ENCODE data around the gene HCRTR1. TPM values are rescaled to one million over a fixed set of nuclear protein-coding genes. Genes with fewer than 3 reads are reported as not detected.

The HCRTR1 gene
- polyA plus RNA-seq, 2 donors = 0.02 TPM; not detected in 1

GRCh38 chr1:31596737-31597097 is 20.8 kb upstream of the HCRTR1 start:
- no peaks in the 10 kb centered on the region for H3K36me3 ChIP-seq (ENCODE audit: control insufficient read depth in 2 of 2, insufficient read depth in 2 of 2, low read length in 1 of 2)
- no peaks in the 10 kb centered on the region for H3K9me3 ChIP-seq (ENCODE audit: control insufficient read depth in 2 of 2, insufficient read depth in 1 of 2, low read depth in 1 of 2, low read length in 1 of 2)
- no peak overlapping the region for H3K27ac ChIP-seq (ENCODE audit: low read depth in 2 of 2, low read length in 1 of 2)
- H3K27me3 ChIP-seq (ENCODE audit: control insufficient read depth in 1 of 2, insufficient read depth in 2 of 2, low read length in 2 of 2) = no peaks in the 10 kb centered on the region
- H3K4me3 ChIP-seq (ENCODE audit: low read depth in 1 of 2, low read length in 2 of 2) = no peak overlapping the region
- 36 to 45% methylated on average over 6 of the region's 6 CpGs for WGBS, 2 donors
- H3K4me1 ChIP-seq (ENCODE audit: control insufficient read depth in 2 of 2, insufficient read depth in 2 of 2, low read length in 1 of 2) = peaks cover 0 to 2% of the 10 kb centered on the region in 2 donors

- no peak overlapping the region for H3K4me3 ChIP-seq (ENCODE audit: low read depth in 1 of 2, low read length in 2 of 2)
- H3K36me3 ChIP-seq (ENCODE audit: control insufficient read depth in 2 of 2, insufficient read depth in 2 of 2, low read length in 1 of 2) = no peaks in the 10 kb centered on the region
- WGBS, 2 donors = 89 to 91% methylated on average over 7 of the region's 7 CpGs
- no peaks in the 10 kb centered on the region for H3K9me3 ChIP-seq (ENCODE audit: control insufficient read depth in 2 of 2, insufficient read depth in 1 of 2, low read depth in 1 of 2, low read length in 1 of 2)
- H3K4me1 ChIP-seq (ENCODE audit: control insufficient read depth in 2 of 2, insufficient read depth in 2 of 2, low read length in 1 of 2) = no peaks in the 10 kb centered on the region
- H3K27me3 ChIP-seq (ENCODE audit: control insufficient read depth in 1 of 2, insufficient read depth in 2 of 2, low read length in 2 of 2) = no peaks in the 10 kb centered on the region
- no peak overlapping the region for H3K27ac ChIP-seq (ENCODE audit: low read depth in 2 of 2, low read length in 1 of 2)
These were observed 18.5 kb upstream of the HCRTR1 start for GRCh38 chr1:31598980-31599379.

- Histone ChIP-seq H3K27ac (ENCODE audit: low read depth in 2 of 2, low read length in 1 of 2) (no peak overlapping the region), H3K36me3 (ENCODE audit: control insufficient read depth in 2 of 2, insufficient read depth in 2 of 2, low read length in 1 of 2) (no peaks in the 10 kb centered on the region), H3K4me3 (ENCODE audit: low read depth in 1 of 2, low read length in 2 of 2) (no peak overlapping the region), H3K27me3 (ENCODE audit: control insufficient read depth in 1 of 2, insufficient read depth in 2 of 2, low read length in 2 of 2) (no peaks in the 10 kb centered on the region), H3K4me1 (ENCODE audit: control insufficient read depth in 2 of 2, insufficient read depth in 2 of 2, low read length in 1 of 2) (no peaks in the 10 kb centered on the region), H3K9me3 (ENCODE audit: control insufficient read depth in 2 of 2, insufficient read depth in 1 of 2, low read depth in 1 of 2, low read length in 1 of 2) (no peaks in the 10 kb centered on the region)
- 73 to 79% methylated on average over 2 of the region's 2 CpGs for WGBS, 2 donors
These were observed 16.8 kb upstream of the HCRTR1 start for GRCh38 chr1:31600641-31601040.

GRCh38 chr1:31602081-31602480 is 15.4 kb upstream of the HCRTR1 start:
- Histone ChIP-seq H3K27me3 (ENCODE audit: control insufficient read depth in 1 of 2, insufficient read depth in 2 of 2, low read length in 2 of 2) (no peaks in the 10 kb centered on the region), H3K27ac (ENCODE audit: low read depth in 2 of 2, low read length in 1 of 2) (no peak overlapping the region), H3K9me3 (ENCODE audit: control insufficient read depth in 2 of 2, insufficient read depth in 1 of 2, low read depth in 1 of 2, low read length in 1 of 2) (no peaks in the 10 kb centered on the region), H3K4me3 (ENCODE audit: low read depth in 1 of 2, low read length in 2 of 2) (no peak overlapping the region), H3K4me1 (ENCODE audit: control insufficient read depth in 2 of 2, insufficient read depth in 2 of 2, low read length in 1 of 2) (no peaks in the 10 kb centered on the region), H3K36me3 (ENCODE audit: control insufficient read depth in 2 of 2, insufficient read depth in 2 of 2, low read length in 1 of 2) (no peaks in the 10 kb centered on the region)
- 93 to 96% methylated on average over 2 of the region's 2 CpGs for whole genome bisulfite sequencing, 2 donors

- H3K27ac ChIP-seq (ENCODE audit: low read depth in 2 of 2, low read length in 1 of 2) = no peak overlapping the region
- no peaks in the 10 kb centered on the region for H3K27me3 ChIP-seq (ENCODE audit: control insufficient read depth in 1 of 2, insufficient read depth in 2 of 2, low read length in 2 of 2)
- no peak overlapping the region for H3K4me3 ChIP-seq (ENCODE audit: low read depth in 1 of 2, low read length in 2 of 2)
- no peaks in the 10 kb centered on the region for H3K4me1 ChIP-seq (ENCODE audit: control insufficient read depth in 2 of 2, insufficient read depth in 2 of 2, low read length in 1 of 2)
- WGBS, 2 donors = 83 to 88% methylated on average over 4 of the region's 4 CpGs
- H3K9me3 ChIP-seq (ENCODE audit: control insufficient read depth in 2 of 2, insufficient read depth in 1 of 2, low read depth in 1 of 2, low read length in 1 of 2) = no peaks in the 10 kb centered on the region
- no peaks in the 10 kb centered on the region for H3K36me3 ChIP-seq (ENCODE audit: control insufficient read depth in 2 of 2, insufficient read depth in 2 of 2, low read length in 1 of 2)
These were observed 11.5 kb upstream of the HCRTR1 start for GRCh38 chr1:31605908-31606427.

- Histone ChIP-seq H3K4me3 (ENCODE audit: low read depth in 1 of 2, low read length in 2 of 2) (no peak overlapping the region), H3K9me3 (ENCODE audit: control insufficient read depth in 2 of 2, insufficient read depth in 1 of 2, low read depth in 1 of 2, low read length in 1 of 2) (no peaks in the 10 kb centered on the region), H3K4me1 (ENCODE audit: control insufficient read depth in 2 of 2, insufficient read depth in 2 of 2, low read length in 1 of 2) (no peaks in the 10 kb centered on the region), H3K27me3 (ENCODE audit: control insufficient read depth in 1 of 2, insufficient read depth in 2 of 2, low read length in 2 of 2) (no peaks in the 10 kb centered on the region), H3K27ac (ENCODE audit: low read depth in 2 of 2, low read length in 1 of 2) (no peak overlapping the region), H3K36me3 (ENCODE audit: control insufficient read depth in 2 of 2, insufficient read depth in 2 of 2, low read length in 1 of 2) (no peaks in the 10 kb centered on the region)
- 95% methylated on average over 5 of the region's 5 CpGs for WGBS, 2 donors
These were observed 10.1 kb upstream of the HCRTR1 start for GRCh38 chr1:31607360-31607759.

- Histone ChIP-seq H3K4me1 (ENCODE audit: control insufficient read depth in 2 of 2, insufficient read depth in 2 of 2, low read length in 1 of 2) (no peaks in the 10 kb centered on the region), H3K36me3 (ENCODE audit: control insufficient read depth in 2 of 2, insufficient read depth in 2 of 2, low read length in 1 of 2) (no peaks in the 10 kb centered on the region), H3K27ac (ENCODE audit: low read depth in 2 of 2, low read length in 1 of 2) (no peak overlapping the region), H3K4me3 (ENCODE audit: low read depth in 1 of 2, low read length in 2 of 2) (no peak overlapping the region), H3K27me3 (ENCODE audit: control insufficient read depth in 1 of 2, insufficient read depth in 2 of 2, low read length in 2 of 2) (no peaks in the 10 kb centered on the region), H3K9me3 (ENCODE audit: control insufficient read depth in 2 of 2, insufficient read depth in 1 of 2, low read depth in 1 of 2, low read length in 1 of 2) (no peaks in the 10 kb centered on the region)
- 10 to 20% methylated on average over 1 of the region's 1 CpG for WGBS, 2 donors
These were observed 7.9 kb upstream of the HCRTR1 start for GRCh38 chr1:31609514-31610118.

- Histone ChIP-seq H3K9me3 (ENCODE audit: control insufficient read depth in 2 of 2, insufficient read depth in 1 of 2, low read depth in 1 of 2, low read length in 1 of 2) (no peaks in the 10 kb centered on the region), H3K27ac (ENCODE audit: low read depth in 2 of 2, low read length in 1 of 2) (no peak overlapping the region), H3K4me1 (ENCODE audit: control insufficient read depth in 2 of 2, insufficient read depth in 2 of 2, low read length in 1 of 2) (peaks cover 0 to 3% of the 10 kb centered on the region in 2 donors), H3K4me3 (ENCODE audit: low read depth in 1 of 2, low read length in 2 of 2) (no peak overlapping the region), H3K27me3 (ENCODE audit: control insufficient read depth in 1 of 2, insufficient read depth in 2 of 2, low read length in 2 of 2) (no peaks in the 10 kb centered on the region), H3K36me3 (ENCODE audit: control insufficient read depth in 2 of 2, insufficient read depth in 2 of 2, low read length in 1 of 2) (no peaks in the 10 kb centered on the region)
- WGBS, 2 donors = 78 to 86% methylated on average over 8 of the region's 8 CpGs
These were observed 3.0 kb upstream of the HCRTR1 start for GRCh38 chr1:31614414-31615005.

- WGBS, 2 donors = 89 to 92% methylated on average over 6 of the region's 6 CpGs
- Histone ChIP-seq H3K4me1 (ENCODE audit: control insufficient read depth in 2 of 2, insufficient read depth in 2 of 2, low read length in 1 of 2) (peaks cover 3 to 6% of the 10 kb centered on the region in 2 donors), H3K9me3 (ENCODE audit: control insufficient read depth in 2 of 2, insufficient read depth in 1 of 2, low read depth in 1 of 2, low read length in 1 of 2) (no peaks in the 10 kb centered on the region), H3K36me3 (ENCODE audit: control insufficient read depth in 2 of 2, insufficient read depth in 2 of 2, low read length in 1 of 2) (no peaks in the 10 kb centered on the region), H3K27ac (ENCODE audit: low read depth in 2 of 2, low read length in 1 of 2) (no peak overlapping the region), H3K4me3 (ENCODE audit: low read depth in 1 of 2, low read length in 2 of 2) (no peak overlapping the region), H3K27me3 (ENCODE audit: control insufficient read depth in 1 of 2, insufficient read depth in 2 of 2, low read length in 2 of 2) (no peaks in the 10 kb centered on the region)
These were observed 2.1 kb upstream of the HCRTR1 start for GRCh38 chr1:31615414-31615813.

- Histone ChIP-seq H3K4me3 (ENCODE audit: low read depth in 1 of 2, low read length in 2 of 2) (no peak overlapping the region), H3K9me3 (ENCODE audit: control insufficient read depth in 2 of 2, insufficient read depth in 1 of 2, low read depth in 1 of 2, low read length in 1 of 2) (no peaks in the 10 kb centered on the region), H3K27ac (ENCODE audit: low read depth in 2 of 2, low read length in 1 of 2) (no peak overlapping the region), H3K36me3 (ENCODE audit: control insufficient read depth in 2 of 2, insufficient read depth in 2 of 2, low read length in 1 of 2) (no peaks in the 10 kb centered on the region), H3K4me1 (ENCODE audit: control insufficient read depth in 2 of 2, insufficient read depth in 2 of 2, low read length in 1 of 2) (peaks cover 3 to 6% of the 10 kb centered on the region in 2 donors), H3K27me3 (ENCODE audit: control insufficient read depth in 1 of 2, insufficient read depth in 2 of 2, low read length in 2 of 2) (no peaks in the 10 kb centered on the region)
- 61 to 68% methylated on average over 2 of the region's 2 CpGs for WGBS, 2 donors
These were observed 1.6 kb upstream of the HCRTR1 start for GRCh38 chr1:31615939-31616338.

All from esophagus (tissue), 2 donors.